Transverse colon (tissue), 4 donors: ENCODE data around the gene RPL18A. TPM values are rescaled to one million over a fixed set of nuclear protein-coding genes. Genes with fewer than 3 reads are reported as not detected.

ENCODE experiments used
- DNase-seq: peaks from one replicate; pipeline ENCODE4 v3.0.0-alpha.2; 2019
- H3K27ac ChIP-seq, 4 donors: fragments of 200-600 bp; sonication (generic); 2 replicates each; pipeline ENCODE4 v1.5.1; 2016 to 2018; ENCODE audit warnings: inconsistent platforms in 4 of 4
- H3K27me3 ChIP-seq: fragments of 200-600 bp; sonication (generic); 2 replicates; pipeline ENCODE4 v1.5.1; 2017; ENCODE audit warnings: inconsistent platforms
- H3K36me3 ChIP-seq, 4 donors: fragments of 200-600 bp; sonication (generic); 2 replicates each; pipeline ENCODE4 v1.5.1; 2017 to 2019; ENCODE audit warnings: inconsistent platforms in 4 of 4
- H3K4me1 ChIP-seq, 4 donors: fragments of 200-600 bp; sonication (generic); 2 replicates each; pipeline ENCODE4 v1.5.1; 2017 to 2020; ENCODE audit warnings: inconsistent platforms in 4 of 4
- H3K4me3 ChIP-seq, 4 donors: fragments of 200-600 bp; sonication (generic); 1 replicate in 1 of 4; 2 replicates in 3 of 4; pipeline versions ENCODE4 v1.5.1 to v1.6.1; 2017 to 2019; ENCODE audit warnings: inconsistent platforms in 4 of 4
- H3K9me3 ChIP-seq, 2 donors: fragments of 200-600 bp; sonication (generic); 2 replicates each; pipeline ENCODE4 v1.5.1; 2017 to 2019; ENCODE audit warnings: inconsistent platforms in 2 of 2
- CTCF ChIP-seq, 5 experiments: fragments of 200-600 bp in 3 of 5; fragments of 450-650 bp in 2 of 5; sonication (generic) in 3 of 5; IDR thresholded peaks; 1 replicate in 2 of 5; 2 replicates in 3 of 5; pipeline ENCODE4 v1.5.1; 2016 to 2017; ENCODE audit warnings: antibody characterized with exemption in 5 of 5, inconsistent platforms in 3 of 5, mild to moderate bottlenecking in 2 of 5, moderate library complexity in 1 of 5
- EP300 ChIP-seq: sonication (generic); formaldehyde crosslinking; IDR thresholded peaks from one replicate; pipeline ENCODE4 v1.6.1; 2017; ENCODE audit warnings: antibody characterized with exemption, low read depth
- POLR2A ChIP-seq: fragments of 450-650 bp; IDR thresholded peaks from one replicate; pipeline ENCODE4 v1.6.1; 2016; ENCODE audit warnings: antibody characterized with exemption, mild to moderate bottlenecking, moderate library complexity
- POLR2AphosphoS5 ChIP-seq, 3 donors: sonication (generic); formaldehyde crosslinking; IDR thresholded peaks; one replicate each; pipeline ENCODE4 v1.6.1; 2016; ENCODE audit warnings: antibody characterized with exemption in 3 of 3
- WGBS, 2 donors: methylation state at CpG; one replicate each; pipeline ENCODE4 v1.1.5; 2018; ENCODE audit warnings: low coverage in 1 of 2; 5-methylcytosine and 5-hydroxymethylcytosine counted together
- in situ Hi-C, 4 donors: fragments of 200-750 bp; cut with MboI; loops; one replicate each; pipeline versions ENCODE4 v1.15.0 to v1.15.1; 2017; ENCODE audit warnings: low sequenced_read_pairs in 3 of 4, low pct_ligation_motif_present in 1 of 4, low pct_unique_long_range_greater_than_20kb in 1 of 4
- intact Hi-C: fragments of 100-400 bp; cut with DNase I; formaldehyde crosslinking; loops from one replicate; pipeline ENCODE4 v1.15.1; 2023; ENCODE audit warnings: low total_unique reads
- total RNA-seq, 4 donors: library from RNA; depleted of rRNA; stranded (reverse); fragments of >200 nt; gene quantifications; one replicate each; pipeline ENCODE4 v1.1.0, GENCODE V29; 2016

The RPL18A gene
- 1,000 to 10,000 TPM in 3 of 4 donors, 100 to 1,000 TPM in 1; 727 to 1,372 (median 1,071) TPM for total RNA-seq

- intact Hi-C loops = loop anchor here (5.0 to 10.0 kb wide), 2 partner anchors 135 to 157 kb away; no protein-coding TSS in a partner anchor
- peak within 1 kb of the TSS; percentile 89 to 97 (median 93) for H3K4me3 ChIP-seq
Measured at GRCh38 chr19:17859533-17860330, at the start of gene RPL18A. RPL18A (plus strand) TSS chr19:17859910; CDS start chr19:17859957, 47 bp downstream.

GRCh38 chr19:17811103-17811502 lies 48.6 kb upstream of the RPL18A start:
- H3K4me3 ChIP-seq = no peak overlapping the region
- H3K27ac ChIP-seq = no peak overlapping the region
- WGBS, 2 donors = 94 to 100% methylated on average over 2 of the region's 2 CpGs
- H3K27me3 ChIP-seq = no peaks in the 10 kb centered on the region
- intact Hi-C loops (no loop called here), in situ Hi-C loops (no loop called here)
- no peaks in the 10 kb centered on the region for H3K9me3 ChIP-seq
- H3K4me1 ChIP-seq = no peaks in the 10 kb centered on the region
- H3K36me3 ChIP-seq = peaks cover 0 to 5% (median 0%) of the 10 kb centered on the region in 4 donors
- DNase-seq = no peak
- no peak for TF ChIP-seq POLR2AphosphoS5 (IDR thresholded peaks at IDR 0.05)
- no peak for TF ChIP-seq EP300
- TF ChIP-seq POLR2A = no peak
- no peak for TF ChIP-seq CTCF (IDR thresholded peaks at IDR 0.05)

More at GRCh38 chr19:17859533-17860330, at the start of gene RPL18A:
- Histone ChIP-seq H3K4me1 (peaks cover 9 to 46% (median 23%) of the 10 kb centered on the region in 4 donors), H3K9me3 (no peaks in the 10 kb centered on the region), H3K27me3 (no peaks in the 10 kb centered on the region), H3K27ac (peak within 1 kb of the TSS; percentile 90 to 95 (median 92)), H3K36me3 (peaks cover 0 to 23% (median 10%) of the 10 kb centered on the region in 4 donors)
- in situ Hi-C loops = loop anchor here in 2 of 4 donors (5.0 to 25.0 kb wide), 4 partner anchors 68 to 147 kb away; partner anchors contain the start of gene MAP1S (in 1 of the 2)
- TF ChIP-seq EP300 = no peak
- peak; percentile 69 to 96 (median 81) for TF ChIP-seq CTCF (IDR thresholded peaks at IDR 0.05)
- peak; percentile 98 to 99 (median 99) for TF ChIP-seq POLR2AphosphoS5 (IDR thresholded peaks at IDR 0.05)
- TF ChIP-seq POLR2A = peak; percentile 95
- 1% methylated on average over 72 of the region's 80 CpGs; no CpG with 5 or more reads in 1 of the 2 donors for WGBS, 2 donors
- peak; percentile 99 for DNase-seq

DNA sequence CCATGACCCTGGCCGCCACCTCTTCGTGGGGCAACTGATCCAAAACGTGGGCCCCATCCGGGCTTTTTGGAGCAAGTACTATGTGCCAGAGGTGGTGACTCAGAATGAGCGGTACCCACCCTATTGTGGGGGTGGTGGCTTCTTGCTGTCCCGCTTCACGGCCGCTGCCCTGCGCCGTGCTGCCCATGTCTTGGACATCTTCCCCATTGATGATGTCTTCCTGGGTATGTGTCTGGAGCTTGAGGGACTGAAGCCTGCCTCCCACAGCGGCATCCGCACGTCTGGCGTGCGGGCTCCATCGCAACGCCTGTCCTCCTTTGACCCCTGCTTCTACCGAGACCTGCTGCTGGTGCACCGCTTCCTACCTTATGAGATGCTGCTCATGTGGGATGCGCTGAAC lies 48.0 kb upstream of the RPL18A start:
- no peak overlapping the region for H3K27ac ChIP-seq
- TF ChIP-seq POLR2AphosphoS5 (IDR thresholded peaks at IDR 0.05) = no peak
- TF ChIP-seq CTCF (IDR thresholded peaks at IDR 0.05) = no peak
- TF ChIP-seq POLR2A = no peak
- no peak for TF ChIP-seq EP300
- in situ Hi-C loops = no loop called here
- H3K9me3 ChIP-seq = no peaks in the 10 kb centered on the region
- no peak overlapping the region for H3K4me3 ChIP-seq
- H3K4me1 ChIP-seq = no peaks in the 10 kb centered on the region
- intact Hi-C loops = no loop called here
- 87% methylated on average over 20 of the region's 20 CpGs; no CpG with 5 or more reads in 1 of the 2 donors for WGBS, 2 donors
- peaks cover 0 to 5% (median 0%) of the 10 kb centered on the region in 4 donors for H3K36me3 ChIP-seq
- no peaks in the 10 kb centered on the region for H3K27me3 ChIP-seq
- DNase-seq = no peak

DNA sequence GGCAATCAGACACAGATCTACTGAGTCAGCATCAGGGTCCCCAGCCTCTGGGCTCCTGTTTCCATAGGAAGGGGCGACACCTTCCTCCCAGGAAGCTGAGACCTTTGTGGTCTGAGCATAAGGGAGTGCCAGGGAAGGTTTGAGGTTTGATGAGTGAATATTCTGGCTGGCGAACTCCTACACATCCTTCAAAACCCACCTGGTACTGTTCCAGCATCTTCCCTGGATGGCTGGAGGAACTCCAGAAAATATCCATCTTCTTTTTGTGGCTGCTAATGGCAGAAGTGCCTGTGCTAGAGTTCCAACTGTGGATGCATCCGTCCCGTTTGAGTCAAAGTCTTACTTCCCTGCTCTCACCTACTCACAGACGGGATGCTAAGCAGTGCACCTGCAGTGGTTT lies 47.6 kb upstream of the RPL18A start:
- peaks cover 0 to 5% (median 0%) of the 10 kb centered on the region in 4 donors for H3K36me3 ChIP-seq
- 84% methylated on average over 5 of the region's 5 CpGs; no CpG with 5 or more reads in 1 of the 2 donors for WGBS, 2 donors
- in situ Hi-C loops (no loop called here), intact Hi-C loops (no loop called here)
- H3K27me3 ChIP-seq = no peaks in the 10 kb centered on the region
- no peak overlapping the region for H3K27ac ChIP-seq
- TF ChIP-seq EP300 (no peak), POLR2AphosphoS5 (IDR thresholded peaks at IDR 0.05) (no peak), POLR2A (no peak), CTCF (IDR thresholded peaks at IDR 0.05) (no peak)
- no peak for DNase-seq
- no peaks in the 10 kb centered on the region for H3K9me3 ChIP-seq
- H3K4me1 ChIP-seq = no peaks in the 10 kb centered on the region
- no peak overlapping the region for H3K4me3 ChIP-seq
